Cardiac fibroblast (primary cell): ENCODE results near the gene UGT3A2.
"Not testable (repeated sequence)": the region's sequence is repeated elsewhere in the genome, so short reads cannot be mapped to it uniquely, and the experiment has no call there.

Experiments
- DNase-seq, 2 donors: peaks; one replicate each; pipeline versions ENCODE4 v3.0.0 to v3.0.0-alpha.2; 2010; ENCODE audit warnings: low read depth in 2 of 2
- H3K4me3 ChIP-seq, 2 donors: replicated peaks in 1 of 2; 1 replicate in 1 of 2; 2 replicates in 1 of 2; pipeline ENCODE4 v1.5.1; 2011; ENCODE audit warnings: low read depth in 2 of 2, low read length in 2 of 2, mild to moderate bottlenecking in 2 of 2, moderate library complexity in 1 of 2
- CTCF ChIP-seq: IDR thresholded peaks from one replicate; pipeline ENCODE4 v1.5.1; 2011; ENCODE audit warnings: low read depth, mild to moderate bottlenecking, low read length, inconsistent platforms

The UGT3A2 gene

GRCh38 chr5:36040651-36041536 lies 25.8 kb downstream of the UGT3A2 start:
- TF ChIP-seq CTCF, result no peak
- no peak for DNase-seq
- no peak overlapping the region for H3K4me3 ChIP-seq

DNA sequence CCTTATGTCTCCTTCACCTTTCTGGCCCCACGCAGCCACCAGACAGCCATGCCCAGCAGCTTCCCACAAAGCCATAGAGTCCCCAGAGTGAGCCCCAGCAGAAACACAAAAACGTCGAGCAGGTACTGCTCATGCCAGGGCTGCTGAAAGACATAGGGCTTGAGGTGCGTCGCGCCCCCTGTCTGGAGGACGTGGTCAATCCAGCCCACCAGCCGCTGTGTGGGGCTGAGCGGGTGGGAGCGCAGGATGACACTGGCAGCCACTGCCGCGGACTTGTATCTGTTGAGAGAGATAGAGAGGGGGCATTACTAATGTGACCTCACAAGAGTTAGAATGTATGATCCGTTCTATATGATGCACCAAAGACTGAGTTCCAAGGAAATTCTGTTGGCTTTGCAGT lies 31.0 kb downstream of the UGT3A2 start:
- TF ChIP-seq CTCF, result no peak
- no peak for DNase-seq
- H3K4me3 ChIP-seq, result no peak overlapping the region

DNA sequence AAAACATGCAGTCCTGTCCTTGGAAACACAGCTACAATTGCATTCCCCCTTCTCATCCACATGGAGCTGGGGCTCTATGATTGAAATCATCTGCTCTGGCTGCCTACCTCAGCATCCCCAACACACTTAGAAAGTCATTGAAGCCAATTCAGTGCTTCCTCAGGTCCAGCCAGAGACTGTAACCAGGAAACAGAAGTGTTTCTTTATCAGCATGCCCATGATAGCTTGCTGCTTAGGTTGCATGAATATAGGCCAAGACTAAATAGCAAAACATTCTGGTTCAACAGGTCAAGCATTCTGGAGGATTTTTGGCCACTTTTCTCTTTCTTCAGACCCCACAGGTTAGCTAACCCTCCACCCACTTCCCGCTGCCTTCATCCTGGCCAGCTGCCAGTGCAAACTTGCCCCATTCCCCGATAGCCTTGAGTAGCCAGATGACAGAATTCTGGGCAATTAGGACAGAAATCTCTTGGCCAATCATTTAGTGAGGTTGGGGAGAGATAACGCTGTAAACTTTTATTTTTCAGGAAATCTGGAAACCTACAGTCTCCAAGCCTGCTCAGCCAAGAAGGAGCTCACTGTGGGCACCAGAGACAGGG lies 32.0 kb downstream of the UGT3A2 start:
- not testable (repeated sequence) for H3K4me3 ChIP-seq, DNase-seq

- TF ChIP-seq CTCF, result no peak
- no peak overlapping the region for H3K4me3 ChIP-seq
- no peak for DNase-seq
Measured at GRCh38 chr5:36033486-36033885, 33.2 kb downstream of the UGT3A2 start.

DNA sequence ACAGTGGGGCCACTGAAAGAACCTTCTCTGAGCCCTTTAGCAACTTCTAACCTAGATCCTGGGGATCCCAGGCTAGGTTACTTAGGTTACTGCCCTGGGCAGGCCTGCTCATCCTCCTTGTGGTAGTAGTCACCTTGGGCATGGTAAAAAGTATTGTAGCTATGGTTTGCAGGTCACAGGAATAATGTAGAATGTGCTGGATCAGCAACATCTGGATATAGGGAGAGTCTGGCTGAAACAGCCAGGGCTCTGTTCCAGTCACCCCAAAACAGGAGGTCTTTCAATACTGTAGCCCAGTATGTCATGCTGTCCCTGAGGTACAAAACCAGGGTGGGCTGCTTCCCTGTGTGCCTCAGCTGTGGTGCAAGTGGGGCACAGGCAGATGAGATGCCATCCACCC lies 33.6 kb downstream of the UGT3A2 start:
- no peak for TF ChIP-seq CTCF
- no peak overlapping the region for H3K4me3 ChIP-seq
- no peak for DNase-seq

GRCh38 chr5:36031223-36031622 lies 35.5 kb downstream of the UGT3A2 start:
- no peak for DNase-seq
- no peak overlapping the region for H3K4me3 ChIP-seq
- no peak for TF ChIP-seq CTCF

GRCh38 chr5:36029914-36030313 lies 36.8 kb downstream of the UGT3A2 start:
- no peak for TF ChIP-seq CTCF
- H3K4me3 ChIP-seq, result no peak overlapping the region
- DNase-seq, result no peak
